Measurements from ENCODE around the gene DDX46. TPM values are rescaled to one million over a fixed set of nuclear protein-coding genes. Genes with fewer than 3 reads are reported as not detected.
A peak's percentile ranks its signal among the peaks of the same experiment; 100 is the strongest.
"Not testable (repeated sequence)": the region's sequence is repeated elsewhere in the genome, so short reads cannot be mapped to it uniquely, and the experiment has no call there.

Gene DDX46, protein sequence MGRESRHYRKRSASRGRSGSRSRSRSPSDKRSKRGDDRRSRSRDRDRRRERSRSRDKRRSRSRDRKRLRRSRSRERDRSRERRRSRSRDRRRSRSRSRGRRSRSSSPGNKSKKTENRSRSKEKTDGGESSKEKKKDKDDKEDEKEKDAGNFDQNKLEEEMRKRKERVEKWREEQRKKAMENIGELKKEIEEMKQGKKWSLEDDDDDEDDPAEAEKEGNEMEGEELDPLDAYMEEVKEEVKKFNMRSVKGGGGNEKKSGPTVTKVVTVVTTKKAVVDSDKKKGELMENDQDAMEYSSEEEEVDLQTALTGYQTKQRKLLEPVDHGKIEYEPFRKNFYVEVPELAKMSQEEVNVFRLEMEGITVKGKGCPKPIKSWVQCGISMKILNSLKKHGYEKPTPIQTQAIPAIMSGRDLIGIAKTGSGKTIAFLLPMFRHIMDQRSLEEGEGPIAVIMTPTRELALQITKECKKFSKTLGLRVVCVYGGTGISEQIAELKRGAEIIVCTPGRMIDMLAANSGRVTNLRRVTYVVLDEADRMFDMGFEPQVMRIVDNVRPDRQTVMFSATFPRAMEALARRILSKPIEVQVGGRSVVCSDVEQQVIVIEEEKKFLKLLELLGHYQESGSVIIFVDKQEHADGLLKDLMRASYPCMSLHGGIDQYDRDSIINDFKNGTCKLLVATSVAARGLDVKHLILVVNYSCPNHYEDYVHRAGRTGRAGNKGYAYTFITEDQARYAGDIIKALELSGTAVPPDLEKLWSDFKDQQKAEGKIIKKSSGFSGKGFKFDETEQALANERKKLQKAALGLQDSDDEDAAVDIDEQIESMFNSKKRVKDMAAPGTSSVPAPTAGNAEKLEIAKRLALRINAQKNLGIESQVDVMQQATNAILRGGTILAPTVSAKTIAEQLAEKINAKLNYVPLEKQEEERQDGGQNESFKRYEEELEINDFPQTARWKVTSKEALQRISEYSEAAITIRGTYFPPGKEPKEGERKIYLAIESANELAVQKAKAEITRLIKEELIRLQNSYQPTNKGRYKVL
- 32.0 to 55.8 TPM (median 37.8 TPM) in 3 replicates for total RNA-seq
- long read RNA-seq, full-length matches to known transcripts: 81 of 97 reads
- long read RNA-seq, partial matches to known transcripts: 2 of 97 reads
- long read RNA-seq, other reads (novel, unspliced or antisense): 14 of 97 reads

DNA sequence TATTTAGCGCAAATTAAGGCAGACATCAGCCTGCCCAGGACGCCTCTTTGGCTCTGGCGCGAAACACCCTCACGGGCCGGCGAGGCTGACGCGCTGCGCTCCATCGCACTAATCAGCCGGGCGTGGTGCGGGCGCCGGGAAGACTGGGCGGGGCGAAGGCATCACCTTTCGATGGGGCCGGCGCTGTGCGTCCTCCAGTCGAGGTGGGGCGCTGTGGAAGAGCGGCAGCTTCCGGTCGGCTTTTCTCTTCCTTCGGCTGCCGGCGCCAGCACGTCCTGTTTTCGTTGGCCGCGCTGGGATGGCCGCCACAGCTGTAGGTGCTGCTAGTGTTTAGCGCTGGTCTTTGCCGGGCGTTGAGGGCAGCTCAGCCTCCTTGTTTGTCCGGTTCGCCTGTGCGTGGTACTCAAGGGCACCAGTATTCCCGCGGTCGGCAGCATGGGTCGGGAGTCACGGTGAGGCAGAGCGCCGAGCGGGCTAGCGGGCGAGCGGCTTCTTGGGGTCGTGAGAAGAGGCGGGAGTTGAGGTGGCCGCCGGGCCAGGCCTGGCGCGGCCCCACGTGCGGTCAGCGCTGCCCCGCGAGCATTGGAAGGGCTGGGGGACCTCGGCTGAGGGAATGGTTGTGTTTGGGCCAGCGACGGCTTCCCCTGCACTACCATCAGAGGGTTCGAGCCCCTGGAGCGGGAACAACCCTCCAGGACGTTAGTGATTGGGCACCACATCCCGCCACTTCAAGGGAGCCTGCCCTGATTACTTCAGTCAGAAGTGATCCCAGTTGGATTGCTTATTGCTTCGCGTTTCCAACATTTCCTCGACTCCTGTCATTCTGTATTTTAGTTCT, at the start of gene DDX46:
Gene DDX46, plus strand, starts transcription at position 276 of the 838 bp plus-strand sequence. Its CDS starts 160 bp downstream, at position 436.
- Mint-ChIP-seq H3K4me1 (ENCODE audit: low read depth) (peaks cover 34% of the 10 kb centered on the region), H3K4me3 (ENCODE audit: unreplicated experiment) (peak within 1 kb of the TSS; percentile 98), H3K27me3 (ENCODE audit: low read depth) (no peaks in the 10 kb centered on the region), H3K9me3 (ENCODE audit: low read depth) (no peaks in the 10 kb centered on the region), H3K36me3 (ENCODE audit: low read depth) (peaks cover under 1% of the 10 kb centered on the region), H3K27ac (ENCODE audit: unreplicated experiment) (peak within 1 kb of the TSS; percentile 94)
- peak; percentile 98 for DNase-seq (ENCODE audit: low spot score)
- TF ChIP-seq, protein P1, sequence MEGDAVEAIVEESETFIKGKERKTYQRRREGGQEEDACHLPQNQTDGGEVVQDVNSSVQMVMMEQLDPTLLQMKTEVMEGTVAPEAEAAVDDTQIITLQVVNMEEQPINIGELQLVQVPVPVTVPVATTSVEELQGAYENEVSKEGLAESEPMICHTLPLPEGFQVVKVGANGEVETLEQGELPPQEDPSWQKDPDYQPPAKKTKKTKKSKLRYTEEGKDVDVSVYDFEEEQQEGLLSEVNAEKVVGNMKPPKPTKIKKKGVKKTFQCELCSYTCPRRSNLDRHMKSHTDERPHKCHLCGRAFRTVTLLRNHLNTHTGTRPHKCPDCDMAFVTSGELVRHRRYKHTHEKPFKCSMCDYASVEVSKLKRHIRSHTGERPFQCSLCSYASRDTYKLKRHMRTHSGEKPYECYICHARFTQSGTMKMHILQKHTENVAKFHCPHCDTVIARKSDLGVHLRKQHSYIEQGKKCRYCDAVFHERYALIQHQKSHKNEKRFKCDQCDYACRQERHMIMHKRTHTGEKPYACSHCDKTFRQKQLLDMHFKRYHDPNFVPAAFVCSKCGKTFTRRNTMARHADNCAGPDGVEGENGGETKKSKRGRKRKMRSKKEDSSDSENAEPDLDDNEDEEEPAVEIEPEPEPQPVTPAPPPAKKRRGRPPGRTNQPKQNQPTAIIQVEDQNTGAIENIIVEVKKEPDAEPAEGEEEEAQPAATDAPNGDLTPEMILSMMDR (IDR thresholded peaks at IDR 0.05): peak; percentile 88

DNA sequence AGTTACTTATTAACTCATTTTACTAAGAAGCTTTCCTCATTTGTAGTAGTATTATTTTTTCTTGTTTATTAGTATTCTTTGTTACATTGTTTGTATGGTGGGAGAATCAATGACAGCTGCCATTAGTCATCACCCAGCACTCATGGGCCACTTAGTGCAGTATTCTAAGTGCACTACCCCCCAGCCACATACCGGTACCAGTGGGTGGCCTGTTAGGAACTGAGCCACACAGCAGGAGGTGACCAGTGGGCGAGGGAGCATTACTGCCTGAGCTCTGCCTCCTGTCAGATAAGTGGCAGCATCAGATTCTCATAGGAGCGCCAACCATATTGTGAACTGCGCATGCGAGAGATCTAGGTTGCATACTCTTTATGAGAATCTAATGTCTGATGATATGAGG, 44.5 kb upstream of the DDX46 start:
- peaks cover 29% of the 10 kb centered on the region for H3K36me3 Mint-ChIP-seq (ENCODE audit: low read depth)
- H3K27ac Mint-ChIP-seq (ENCODE audit: unreplicated experiment): no peak overlapping the region
- no peaks in the 10 kb centered on the region for H3K27me3 Mint-ChIP-seq (ENCODE audit: low read depth)
- TF ChIP-seq, protein P1 (IDR thresholded peaks at IDR 0.05): no peak
- DNase-seq (ENCODE audit: low spot score): no peak
- H3K4me1 Mint-ChIP-seq (ENCODE audit: low read depth): peaks cover 3% of the 10 kb centered on the region
- no peaks in the 10 kb centered on the region for H3K9me3 Mint-ChIP-seq (ENCODE audit: low read depth)
- H3K4me3 Mint-ChIP-seq (ENCODE audit: unreplicated experiment): no peak overlapping the region

DNA sequence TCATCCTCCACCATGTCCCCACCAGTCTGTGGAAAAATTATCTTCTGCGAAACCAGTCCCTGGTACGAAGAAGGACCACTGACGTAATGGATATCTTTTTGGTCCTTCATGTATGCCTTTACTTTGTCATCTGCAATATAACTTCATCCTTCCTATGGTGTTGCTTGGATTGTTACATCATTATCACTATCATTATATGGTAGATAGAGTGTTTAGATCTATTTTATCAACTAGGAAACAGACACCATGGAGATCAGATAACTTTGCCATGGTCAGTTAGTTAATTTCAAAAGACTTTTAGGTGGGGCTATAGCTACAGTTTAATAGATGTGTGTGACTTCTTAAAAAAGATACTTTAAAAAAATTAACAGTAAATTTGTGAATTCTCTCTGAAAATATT, 44.0 kb upstream of the DDX46 start:
- Mint-ChIP-seq H3K27me3 (ENCODE audit: low read depth) (no peaks in the 10 kb centered on the region), H3K4me3 (ENCODE audit: unreplicated experiment) (no peak overlapping the region)
- TF ChIP-seq, protein P1 (IDR thresholded peaks at IDR 0.05): no peak

DNA sequence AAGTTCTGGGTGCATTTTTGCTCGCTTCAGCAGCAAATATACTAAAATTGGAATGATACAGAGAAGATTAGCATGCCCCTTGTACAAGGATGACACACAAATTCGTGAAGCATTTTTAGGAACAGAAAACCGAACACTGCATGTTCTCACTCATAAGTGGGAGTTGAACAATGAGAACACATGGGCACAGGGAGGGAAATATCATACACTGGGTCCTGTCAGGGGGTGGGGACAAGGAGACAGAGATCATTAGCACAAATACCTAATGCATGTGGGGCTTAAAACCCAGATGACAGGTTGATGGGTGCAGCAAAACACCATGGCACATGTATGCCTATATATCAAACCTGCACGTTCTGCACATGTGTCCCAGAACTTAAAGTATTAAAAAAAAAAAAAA, 43.1 kb upstream of the DDX46 start:
- not testable (repeated sequence) for H3K27ac Mint-ChIP-seq (ENCODE audit: unreplicated experiment); H3K9me3 Mint-ChIP-seq (ENCODE audit: low read depth); DNase-seq (ENCODE audit: low spot score); H3K4me1 Mint-ChIP-seq (ENCODE audit: low read depth); H3K27me3 Mint-ChIP-seq (ENCODE audit: low read depth); H3K4me3 Mint-ChIP-seq (ENCODE audit: unreplicated experiment)
- H3K36me3 Mint-ChIP-seq (ENCODE audit: low read depth): peaks cover 25% of the 10 kb centered on the region

More for the DNA sequence above, 44.0 kb upstream of the DDX46 start:
- no peak for DNase-seq (ENCODE audit: low spot score)
- peaks cover 3% of the 10 kb centered on the region for H3K4me1 Mint-ChIP-seq (ENCODE audit: low read depth)
- peaks cover 29% of the 10 kb centered on the region for H3K36me3 Mint-ChIP-seq (ENCODE audit: low read depth)
- no peaks in the 10 kb centered on the region for H3K9me3 Mint-ChIP-seq (ENCODE audit: low read depth)
- no peak overlapping the region for H3K27ac Mint-ChIP-seq (ENCODE audit: unreplicated experiment)

DNA sequence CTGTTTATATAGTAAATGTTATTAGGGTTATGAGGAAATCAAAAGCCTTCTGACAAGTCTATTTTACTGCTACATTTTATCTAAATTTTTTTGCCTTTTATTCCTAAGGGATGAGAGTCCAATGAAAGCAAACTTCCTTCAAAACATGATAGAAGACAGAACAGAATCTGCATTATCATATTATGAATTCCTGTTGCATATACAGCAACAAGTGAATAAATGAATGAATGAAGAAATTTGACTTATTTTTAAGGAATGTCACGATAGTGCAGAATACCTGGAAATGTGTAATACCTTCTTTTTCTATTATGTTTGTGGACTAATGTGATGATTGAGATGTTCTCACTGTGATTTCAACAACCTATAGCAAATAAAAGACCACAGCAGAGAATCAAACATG, 33.7 kb upstream of the DDX46 start:
- TF ChIP-seq, protein P1 (IDR thresholded peaks at IDR 0.05): no peak
- Mint-ChIP-seq H3K4me1 (ENCODE audit: low read depth) (no peaks in the 10 kb centered on the region), H3K4me3 (ENCODE audit: unreplicated experiment) (no peak overlapping the region), H3K27ac (ENCODE audit: unreplicated experiment) (no peak overlapping the region), H3K36me3 (ENCODE audit: low read depth) (peaks cover 13% of the 10 kb centered on the region), H3K9me3 (ENCODE audit: low read depth) (no peaks in the 10 kb centered on the region), H3K27me3 (ENCODE audit: low read depth) (no peaks in the 10 kb centered on the region)
- no peak for DNase-seq (ENCODE audit: low spot score)
